ENCODE results near the gene PRR5. TPM values are rescaled to one million over a fixed set of nuclear protein-coding genes. Genes with fewer than 3 reads are reported as not detected.

The PRR5 gene
- total RNA-seq, 1 experiment from 2014 or later = 26.9 TPM

GRCh38 chr22:44669561-44669976 lies 32.4 kb upstream of the PRR5 start:
- H3K4me3 ChIP-seq (replicated peaks in 1 of 2; ENCODE audit: low read depth in 1 of 2, low read length in 2 of 2) = no peak overlapping the region
- no peaks in the 10 kb centered on the region for H3K9me2 ChIP-seq (ENCODE audit: insufficient read depth)
- ATAC-seq (peak; percentile 74), DNase-seq (ENCODE audit: low read depth, low spot score) (no peak)
- no peaks in the 10 kb centered on the region for H4K20me1 ChIP-seq (ENCODE audit: insufficient read depth)
- H3K79me2 ChIP-seq (ENCODE audit: insufficient read depth, low read length) = no peaks in the 10 kb centered on the region
- no peak overlapping the region for H3K9ac ChIP-seq (ENCODE audit: low read length)
- H3K27me3 ChIP-seq (ENCODE audit: insufficient read depth, low read length) = peaks cover 2% of the 10 kb centered on the region; the same call in 1 of the 2 replicates
- H3K4me2 ChIP-seq (ENCODE audit: low read length) = no peak overlapping the region
- intact Hi-C loops (cut with micrococcal nuclease) = no loop called here
- ChIA-PET POLR2A (no interaction called here), CTCF (no interaction called here), RAD21 (ENCODE audit: low non-redundant PET in 1 of 2, low total read pairs in 2 of 2, uncharacterized antibody in 2 of 2, unreplicated experiment in 2 of 2) (no interaction called here)
- H2AFZ ChIP-seq (ENCODE audit: low read depth, low read length, poor library complexity, severe bottlenecking) = no peak overlapping the region
- H3K27ac ChIP-seq (ENCODE audit: low read depth, low read length) = no peak overlapping the region
- H3K9me3 ChIP-seq (ENCODE audit: control insufficient read depth in 1 of 2, insufficient read depth in 1 of 2, low read depth in 1 of 2, low read length in 2 of 2) = no peaks in the 10 kb centered on the region
- no peaks in the 10 kb centered on the region for H3K4me1 ChIP-seq (ENCODE audit: control insufficient read depth in 1 of 2, insufficient read depth in 2 of 2, low read length in 2 of 2)
- no peaks in the 10 kb centered on the region for H3K36me3 ChIP-seq (ENCODE audit: control insufficient read depth in 1 of 2, insufficient read depth in 2 of 2, low read length in 2 of 2)
- no peak for TF ChIP-seq FOSL1 (IDR thresholded peaks at IDR 0.05; ENCODE audit: low read depth)
- no peak for TF ChIP-seq SRF (IDR thresholded peaks at IDR 0.05; ENCODE audit: low read depth)
- TF ChIP-seq CTCF (IDR thresholded peaks at IDR 0.05 in 2 of 3, conservative IDR thresholded peaks at IDR 0.05 in 1 of 3; ENCODE audit: borderline replicate concordance in 1 of 3, insufficient read depth in 1 of 3, low read depth in 2 of 3, low read length in 2 of 3) = peak in 2 of 3 experiments; percentile 58 to 63; a peak in 4 of 6 replicates
- TF ChIP-seq SP1 (IDR thresholded peaks at IDR 0.05; ENCODE audit: low read depth) = no peak
- TF ChIP-seq RAD21 (IDR thresholded peaks at IDR 0.05; ENCODE audit: low read depth) = no peak; the same call in 1 of the 2 replicates
- no peak for TF ChIP-seq TCF7L2 (IDR thresholded peaks at IDR 0.05; ENCODE audit: borderline replicate concordance, extremely low read depth, insufficient read depth, insufficient read length)
- BruUV-seq (replicated peaks) = no TSS peak

- ATAC-seq (no peak), DNase-seq (ENCODE audit: low read depth, low spot score) (no peak)
- Histone ChIP-seq H3K9me2 (ENCODE audit: insufficient read depth) (no peaks in the 10 kb centered on the region), H3K4me1 (ENCODE audit: control insufficient read depth in 1 of 2, insufficient read depth in 2 of 2, low read length in 2 of 2) (no peaks in the 10 kb centered on the region), H4K20me1 (ENCODE audit: insufficient read depth) (no peaks in the 10 kb centered on the region), H3K27me3 (ENCODE audit: insufficient read depth, low read length) (peaks cover 2% of the 10 kb centered on the region; the same call in 1 of the 2 replicates), H3K27ac (ENCODE audit: low read depth, low read length) (no peak overlapping the region), H3K4me2 (ENCODE audit: low read length) (no peak overlapping the region), H3K9ac (ENCODE audit: low read length) (no peak overlapping the region), H2AFZ (ENCODE audit: low read depth, low read length, poor library complexity, severe bottlenecking) (no peak overlapping the region), H3K79me2 (ENCODE audit: insufficient read depth, low read length) (no peaks in the 10 kb centered on the region), H3K36me3 (ENCODE audit: control insufficient read depth in 1 of 2, insufficient read depth in 2 of 2, low read length in 2 of 2) (no peaks in the 10 kb centered on the region), H3K9me3 (ENCODE audit: control insufficient read depth in 1 of 2, insufficient read depth in 1 of 2, low read depth in 1 of 2, low read length in 2 of 2) (no peaks in the 10 kb centered on the region), H3K4me3 (replicated peaks in 1 of 2; ENCODE audit: low read depth in 1 of 2, low read length in 2 of 2) (no peak overlapping the region)
- CTCF ChIA-PET = interaction anchor here (1.7 kb wide), 1 partner anchor 14 kb away, joined by 6 read pairs; no protein-coding TSS in a partner anchor
- intact Hi-C loops (cut with micrococcal nuclease) = no loop called here
- RAD21 ChIA-PET (ENCODE audit: low non-redundant PET in 1 of 2, low total read pairs in 2 of 2, uncharacterized antibody in 2 of 2, unreplicated experiment in 2 of 2) = no interaction called here
- BruUV-seq (replicated peaks) = no TSS peak
- POLR2A ChIA-PET = no interaction called here
- TF ChIP-seq YY1 (IDR thresholded peaks at IDR 0.05; ENCODE audit: extremely low read depth, insufficient replicate concordance, low read depth, low read length) (no peak), RAD21 (IDR thresholded peaks at IDR 0.05; ENCODE audit: low read depth) (no peak), SIN3A (IDR thresholded peaks at IDR 0.05; ENCODE audit: low read depth) (no peak), POLR2AphosphoS5 (IDR thresholded peaks at IDR 0.05; ENCODE audit: low read depth, low read length) (no peak), CTCF (IDR thresholded peaks at IDR 0.05 in 2 of 3, conservative IDR thresholded peaks at IDR 0.05 in 1 of 3; ENCODE audit: borderline replicate concordance in 1 of 3, insufficient read depth in 1 of 3, low read depth in 2 of 3, low read length in 2 of 3) (no peak), JUND (IDR thresholded peaks at IDR 0.05) (no peak), EZH2 (IDR thresholded peaks at IDR 0.05) (no peak), EGR1 (IDR thresholded peaks at IDR 0.05; ENCODE audit: low read depth) (no peak), ZNF274 (IDR thresholded peaks at IDR 0.05; ENCODE audit: low read depth, low read length) (no peak), TCF7L2 (IDR thresholded peaks at IDR 0.05; ENCODE audit: borderline replicate concordance, extremely low read depth, insufficient read depth, insufficient read length) (no peak), ELF1 (IDR thresholded peaks at IDR 0.05; ENCODE audit: borderline replicate concordance, low read depth) (no peak), CBX3 (IDR thresholded peaks at IDR 0.05; ENCODE audit: low read depth) (no peak), POLR2A (IDR thresholded peaks at IDR 0.05; ENCODE audit: borderline replicate concordance, extremely low read depth, insufficient read depth, insufficient read length) (no peak), ZFX (IDR thresholded peaks at IDR 0.05) (no peak)
Measured at GRCh38 chr22:44670220-44670988, 31.6 kb upstream of the PRR5 start.
